ENCODE measurements around the gene TMEM165. TPM values are rescaled to one million over a fixed set of nuclear protein-coding genes. Genes with fewer than 3 reads are reported as not detected.

The TMEM165 gene
- total and polyA plus RNA-seq, 2 donors (not counting 1 experiment from before 2014, with no cell fraction given), result 26.3 to 110 TPM

DNA sequence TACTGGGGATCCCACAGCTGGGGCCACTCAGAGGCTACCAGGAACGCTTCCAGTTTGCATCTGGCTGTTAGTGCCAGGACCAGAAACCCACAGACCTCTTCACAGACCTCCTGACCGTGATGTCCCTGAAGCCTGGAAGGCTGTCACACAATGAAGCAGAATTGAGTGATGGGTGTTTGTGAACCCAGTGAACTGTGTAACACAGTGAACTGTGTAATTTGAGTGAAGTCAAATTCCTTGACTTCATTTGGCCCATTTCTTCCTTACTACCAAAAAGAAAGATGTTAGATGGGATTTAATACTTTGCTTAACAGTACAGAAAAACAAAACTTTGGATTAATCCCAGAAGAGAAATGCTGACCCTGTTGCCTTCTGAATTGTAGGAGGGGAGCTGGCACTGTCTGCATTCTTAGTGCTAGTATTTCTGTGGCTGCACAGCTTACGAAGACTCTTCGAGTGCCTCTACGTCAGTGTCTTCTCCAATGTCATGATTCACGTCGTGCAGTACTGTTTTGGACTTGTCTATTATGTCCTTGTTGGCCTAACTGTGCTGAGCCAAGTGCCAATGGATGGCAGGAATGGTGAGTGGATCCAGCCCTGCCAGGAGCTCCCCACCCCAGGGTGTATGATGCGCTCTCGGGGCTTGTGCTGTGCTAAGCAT, 31.9 kb upstream of the TMEM165 start:
- Mint-ChIP-seq H3K9me3 (ENCODE audit: insufficient read depth) (no peaks in the 10 kb centered on the region), H3K27ac (no peak overlapping the region), H3K4me3 (no peak overlapping the region), H3K27me3 (no peaks in the 10 kb centered on the region), H3K4me1 (peaks cover 6% of the 10 kb centered on the region)
- Histone ChIP-seq H3K9me3 (ENCODE audit: control extremely low read depth in 1 of 3, control insufficient read depth in 2 of 3, insufficient read depth in 1 of 3, low read length in 2 of 3) (no peaks in the 10 kb centered on the region), H2AFZ (ENCODE audit: insufficient read depth, low read depth, low read length, poor library complexity, severe bottlenecking) (no peak overlapping the region), H3K79me2 (ENCODE audit: control insufficient read depth, insufficient read depth, low read length) (no peaks in the 10 kb centered on the region), H4K20me1 (ENCODE audit: control insufficient read depth, insufficient read depth, low read length, poor library complexity, severe bottlenecking) (no peaks in the 10 kb centered on the region), H3K9ac (ENCODE audit: low read length) (no peak overlapping the region), H3K27ac (ENCODE audit: low read length in 2 of 2) (no peak overlapping the region), H3K27me3 (replicated peaks in 1 of 4; ENCODE audit: control extremely low read depth in 1 of 4, control insufficient read depth in 3 of 4, insufficient read depth in 4 of 4, low read length in 3 of 4) (no peaks in the 10 kb centered on the region), H3K36me3 (replicated peaks in 1 of 2; ENCODE audit: control extremely low read depth in 1 of 2, control insufficient read depth in 1 of 2, extremely low read depth in 1 of 2, insufficient read depth in 2 of 2, low read length in 1 of 2) (peaks cover 0 to 6% of the 10 kb centered on the region in 2 experiments), H3K4me1 (ENCODE audit: control insufficient read depth in 2 of 2, insufficient read depth in 2 of 2, low read length in 2 of 2) (peaks cover 3% of the 10 kb centered on the region in 2 donors), H3K4me2 (replicated peaks; ENCODE audit: low read depth, low read length, poor library complexity, severe bottlenecking) (no peak overlapping the region), H3K4me3 (ENCODE audit: control extremely low read depth in 1 of 5, extremely low read depth in 1 of 5, insufficient read depth in 1 of 5, low read depth in 2 of 5, low read length in 4 of 5) (no peak overlapping the region)
- 98% methylated on average over 7 of the region's 9 CpGs for WGBS (ENCODE audit: insufficient coverage)
- POLR2A ChIA-PET, result no interaction called here
- TF ChIP-seq EZH2 (IDR thresholded peaks at IDR 0.05; ENCODE audit: borderline replicate concordance, insufficient read depth, low read depth, low read length, poor library complexity, severe bottlenecking), result no peak
- TF ChIP-seq, protein P1, sequence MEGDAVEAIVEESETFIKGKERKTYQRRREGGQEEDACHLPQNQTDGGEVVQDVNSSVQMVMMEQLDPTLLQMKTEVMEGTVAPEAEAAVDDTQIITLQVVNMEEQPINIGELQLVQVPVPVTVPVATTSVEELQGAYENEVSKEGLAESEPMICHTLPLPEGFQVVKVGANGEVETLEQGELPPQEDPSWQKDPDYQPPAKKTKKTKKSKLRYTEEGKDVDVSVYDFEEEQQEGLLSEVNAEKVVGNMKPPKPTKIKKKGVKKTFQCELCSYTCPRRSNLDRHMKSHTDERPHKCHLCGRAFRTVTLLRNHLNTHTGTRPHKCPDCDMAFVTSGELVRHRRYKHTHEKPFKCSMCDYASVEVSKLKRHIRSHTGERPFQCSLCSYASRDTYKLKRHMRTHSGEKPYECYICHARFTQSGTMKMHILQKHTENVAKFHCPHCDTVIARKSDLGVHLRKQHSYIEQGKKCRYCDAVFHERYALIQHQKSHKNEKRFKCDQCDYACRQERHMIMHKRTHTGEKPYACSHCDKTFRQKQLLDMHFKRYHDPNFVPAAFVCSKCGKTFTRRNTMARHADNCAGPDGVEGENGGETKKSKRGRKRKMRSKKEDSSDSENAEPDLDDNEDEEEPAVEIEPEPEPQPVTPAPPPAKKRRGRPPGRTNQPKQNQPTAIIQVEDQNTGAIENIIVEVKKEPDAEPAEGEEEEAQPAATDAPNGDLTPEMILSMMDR (IDR thresholded peaks at IDR 0.05), result no peak
- no peak for DNase-seq
- ATAC-seq (ENCODE audit: low read depth), result no peak
- intact Hi-C loops (cut with micrococcal nuclease), result no loop called here
- CTCF ChIA-PET, result no interaction called here

DNA sequence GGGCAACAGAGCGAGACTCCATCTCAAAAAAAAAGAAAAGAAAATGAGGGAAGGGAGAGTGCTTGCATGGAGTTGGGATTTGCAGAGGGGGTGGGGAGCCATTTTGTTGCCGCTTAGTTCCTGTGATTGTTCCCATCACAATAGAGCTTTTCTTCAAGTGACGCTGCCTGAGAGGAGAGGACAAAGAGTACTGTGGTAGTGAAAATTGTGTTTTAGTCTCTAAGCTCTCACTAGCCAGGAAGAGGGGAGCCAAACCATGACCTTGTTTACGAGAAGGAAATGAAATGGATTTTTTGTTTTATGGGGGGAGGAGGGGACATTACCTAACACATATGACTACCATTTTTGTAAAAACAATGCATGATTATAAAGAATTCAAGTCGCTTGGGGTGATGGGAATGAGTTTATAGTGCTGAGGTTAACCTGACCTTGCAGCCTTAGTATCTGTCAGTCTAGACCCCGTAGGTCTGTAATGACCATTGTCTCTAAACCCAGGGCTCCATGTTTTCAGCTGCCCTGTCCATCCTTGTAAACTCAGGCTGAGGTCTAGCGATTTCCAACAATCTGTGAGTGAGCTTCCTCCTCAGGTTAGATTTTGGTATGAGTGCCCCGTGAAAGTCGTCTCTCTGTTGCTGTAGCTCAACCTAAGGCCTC, 30.9 kb upstream of the TMEM165 start:
- H3K4me2 ChIP-seq (replicated peaks; ENCODE audit: low read depth, low read length, poor library complexity, severe bottlenecking), result no peak overlapping the region
- Mint-ChIP-seq H3K4me3 (no peak overlapping the region), H3K27ac (no peak overlapping the region), H3K4me1 (no peaks in the 10 kb centered on the region), H3K27me3 (no peaks in the 10 kb centered on the region), H3K9me3 (ENCODE audit: insufficient read depth) (no peaks in the 10 kb centered on the region)
- no peak for TF ChIP-seq EZH2 (IDR thresholded peaks at IDR 0.05; ENCODE audit: borderline replicate concordance, insufficient read depth, low read depth, low read length, poor library complexity, severe bottlenecking)
- TF ChIP-seq, protein P1 (IDR thresholded peaks at IDR 0.05), result no peak
- H3K79me2 ChIP-seq (ENCODE audit: control insufficient read depth, insufficient read depth, low read length), result no peaks in the 10 kb centered on the region
- DNase-seq, result no peak
- CTCF ChIA-PET, result interaction anchor here (0.7 to 1.7 kb wide), 2 partner anchors 19 to 80 kb away, joined by 3 to 6 read pairs; partner anchors contain the start of gene SRD5A3
- H3K27me3 ChIP-seq (replicated peaks in 1 of 4; ENCODE audit: control extremely low read depth in 1 of 4, control insufficient read depth in 3 of 4, insufficient read depth in 4 of 4, low read length in 3 of 4), result no peaks in the 10 kb centered on the region
- H3K4me3 ChIP-seq (ENCODE audit: control extremely low read depth in 1 of 5, extremely low read depth in 1 of 5, insufficient read depth in 1 of 5, low read depth in 2 of 5, low read length in 4 of 5), result no peak overlapping the region
- intact Hi-C loops (cut with micrococcal nuclease), result no loop called here
- POLR2A ChIA-PET, result no interaction called here
- no peaks in the 10 kb centered on the region for H3K4me1 ChIP-seq (ENCODE audit: control insufficient read depth in 2 of 2, insufficient read depth in 2 of 2, low read length in 2 of 2)
- peaks cover 0 to 6% of the 10 kb centered on the region in 2 experiments for H3K36me3 ChIP-seq (replicated peaks in 1 of 2; ENCODE audit: control extremely low read depth in 1 of 2, control insufficient read depth in 1 of 2, extremely low read depth in 1 of 2, insufficient read depth in 2 of 2, low read length in 1 of 2)
- H3K9me3 ChIP-seq (ENCODE audit: control extremely low read depth in 1 of 3, control insufficient read depth in 2 of 3, insufficient read depth in 1 of 3, low read length in 2 of 3), result no peaks in the 10 kb centered on the region
- no peak overlapping the region for H2AFZ ChIP-seq (ENCODE audit: insufficient read depth, low read depth, low read length, poor library complexity, severe bottlenecking)
- no peak overlapping the region for H3K9ac ChIP-seq (ENCODE audit: low read length)
- H3K27ac ChIP-seq (ENCODE audit: low read length in 2 of 2), result no peak overlapping the region
- ATAC-seq (ENCODE audit: low read depth), result no peak
- no peaks in the 10 kb centered on the region for H4K20me1 ChIP-seq (ENCODE audit: control insufficient read depth, insufficient read depth, low read length, poor library complexity, severe bottlenecking)
- 100% methylated on average over 5 of the region's 9 CpGs for WGBS (ENCODE audit: insufficient coverage)

Measured in B cell (primary cell).